Retinal pigment epithelial cell (primary cell): ENCODE measurements around the gene MMP12.

Experiments
- DNase-seq: peaks from one replicate; pipeline ENCODE4 v3.0.0-alpha.2; 2010; ENCODE audit warnings: low read depth
- H3K4me3 ChIP-seq: 2 replicates; pipeline ENCODE4 v1.5.1; 2011; ENCODE audit warnings: mild to moderate bottlenecking, low read length, control low read depth, moderate library complexity
- TF ChIP-seq, protein P1 (sequence below): conservative IDR thresholded peaks from 2 replicates; pipeline ENCODE4 v1.5.1; 2011; ENCODE audit warnings: low read depth, low read length, control low read depth, inconsistent platforms

Gene MMP12

DNA sequence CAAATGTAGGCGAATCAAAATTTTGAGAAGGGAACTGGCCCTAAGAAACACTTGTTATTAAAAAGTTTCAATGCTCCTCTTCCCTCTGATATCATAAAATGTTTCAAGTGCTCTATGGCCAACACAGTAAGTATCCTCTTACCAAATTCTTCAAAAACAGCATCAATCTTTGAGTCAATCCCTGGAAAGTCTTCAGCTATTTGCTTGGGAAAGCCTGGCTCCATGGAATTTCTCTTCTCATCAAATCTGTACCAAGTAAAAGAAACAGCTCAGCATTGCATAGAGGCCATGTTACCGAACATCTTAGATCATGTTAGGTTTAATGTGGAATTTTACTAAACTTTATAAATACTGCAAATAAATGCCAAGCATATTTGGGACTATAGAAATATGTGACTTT is 37.6 kb downstream of the MMP12 start:
- DNase-seq, result no peak
- no peak overlapping the region for H3K4me3 ChIP-seq
- TF ChIP-seq, protein P1, sequence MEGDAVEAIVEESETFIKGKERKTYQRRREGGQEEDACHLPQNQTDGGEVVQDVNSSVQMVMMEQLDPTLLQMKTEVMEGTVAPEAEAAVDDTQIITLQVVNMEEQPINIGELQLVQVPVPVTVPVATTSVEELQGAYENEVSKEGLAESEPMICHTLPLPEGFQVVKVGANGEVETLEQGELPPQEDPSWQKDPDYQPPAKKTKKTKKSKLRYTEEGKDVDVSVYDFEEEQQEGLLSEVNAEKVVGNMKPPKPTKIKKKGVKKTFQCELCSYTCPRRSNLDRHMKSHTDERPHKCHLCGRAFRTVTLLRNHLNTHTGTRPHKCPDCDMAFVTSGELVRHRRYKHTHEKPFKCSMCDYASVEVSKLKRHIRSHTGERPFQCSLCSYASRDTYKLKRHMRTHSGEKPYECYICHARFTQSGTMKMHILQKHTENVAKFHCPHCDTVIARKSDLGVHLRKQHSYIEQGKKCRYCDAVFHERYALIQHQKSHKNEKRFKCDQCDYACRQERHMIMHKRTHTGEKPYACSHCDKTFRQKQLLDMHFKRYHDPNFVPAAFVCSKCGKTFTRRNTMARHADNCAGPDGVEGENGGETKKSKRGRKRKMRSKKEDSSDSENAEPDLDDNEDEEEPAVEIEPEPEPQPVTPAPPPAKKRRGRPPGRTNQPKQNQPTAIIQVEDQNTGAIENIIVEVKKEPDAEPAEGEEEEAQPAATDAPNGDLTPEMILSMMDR, result no peak

DNA sequence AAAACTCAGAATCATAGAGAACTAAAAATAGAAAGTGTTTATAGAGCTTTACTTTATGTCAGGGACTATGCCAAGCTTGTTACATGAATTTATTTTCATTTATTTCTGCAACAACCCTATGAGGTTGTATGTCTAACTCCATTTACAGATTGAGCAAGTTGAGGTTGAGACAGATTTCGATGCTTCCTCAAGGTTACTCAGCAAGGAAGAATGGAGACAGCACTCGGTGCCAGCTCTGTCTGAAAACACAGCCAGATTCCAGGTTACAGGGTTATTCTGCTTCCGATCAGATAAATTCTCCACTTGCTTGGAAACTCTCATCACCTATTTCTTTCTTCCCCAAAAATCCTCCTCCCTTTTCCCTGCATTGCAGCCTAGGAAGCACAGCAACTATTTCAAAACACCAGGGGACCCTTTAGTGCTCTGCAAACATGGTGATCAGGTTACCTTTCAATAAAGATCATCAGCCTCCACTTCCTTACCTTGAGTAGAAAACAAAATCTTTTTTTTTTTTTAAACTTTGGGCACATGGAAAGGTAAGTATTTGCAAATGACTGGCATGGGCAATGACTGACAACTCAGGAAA is 38.4 kb downstream of the MMP12 start:
- TF ChIP-seq, protein P1, result no peak
- no peak overlapping the region for H3K4me3 ChIP-seq
- DNase-seq, result peak; percentile 21

GRCh38 chr11:102833731-102834130 is 41.1 kb downstream of the MMP12 start:
- TF ChIP-seq, protein P1, result no peak
- H3K4me3 ChIP-seq, result no peak overlapping the region
- DNase-seq, result peak; percentile 43

DNA sequence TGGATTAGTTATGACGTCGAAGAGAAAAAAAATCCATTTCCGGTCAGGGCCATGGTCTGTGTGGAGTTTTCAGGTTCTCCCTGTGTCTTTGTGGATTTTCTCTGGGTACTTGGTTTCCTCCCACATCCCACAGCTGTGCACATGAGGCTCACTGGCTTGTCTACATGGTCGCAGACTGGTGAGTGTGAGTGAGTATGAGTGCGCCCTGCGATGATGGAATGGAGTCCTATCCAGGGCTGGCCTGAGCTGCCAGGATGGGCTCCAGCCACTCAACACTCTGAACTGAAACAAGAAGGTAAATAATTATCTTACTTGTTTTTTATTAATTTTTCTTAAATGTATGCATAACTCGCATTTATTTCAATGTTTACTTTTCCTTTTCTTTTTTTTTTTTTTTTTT is 42.2 kb downstream of the MMP12 start:
- TF ChIP-seq, protein P1, result no peak
- DNase-seq, result no peak
- H3K4me3 ChIP-seq, result no peak overlapping the region

- no peak overlapping the region for H3K4me3 ChIP-seq
- TF ChIP-seq, protein P1, result peak; percentile 53
- no peak for DNase-seq
These were observed 43.0 kb downstream of the MMP12 start for GRCh38 chr11:102831489-102832440.

- DNase-seq, result no peak
- TF ChIP-seq, protein P1, result no peak
- H3K4me3 ChIP-seq, result no peak overlapping the region
These were observed 43.7 kb downstream of the MMP12 start for GRCh38 chr11:102831128-102831488.
